SHP77 (cell line): Measurements from ENCODE around the gene DCXR.

Experiments used
- DNase-seq, 2 experiments: peaks; one replicate each; lab custom pipeline; 2025; lab: John Stamatoyannopoulos, UW

Gene DCXR

DNA sequence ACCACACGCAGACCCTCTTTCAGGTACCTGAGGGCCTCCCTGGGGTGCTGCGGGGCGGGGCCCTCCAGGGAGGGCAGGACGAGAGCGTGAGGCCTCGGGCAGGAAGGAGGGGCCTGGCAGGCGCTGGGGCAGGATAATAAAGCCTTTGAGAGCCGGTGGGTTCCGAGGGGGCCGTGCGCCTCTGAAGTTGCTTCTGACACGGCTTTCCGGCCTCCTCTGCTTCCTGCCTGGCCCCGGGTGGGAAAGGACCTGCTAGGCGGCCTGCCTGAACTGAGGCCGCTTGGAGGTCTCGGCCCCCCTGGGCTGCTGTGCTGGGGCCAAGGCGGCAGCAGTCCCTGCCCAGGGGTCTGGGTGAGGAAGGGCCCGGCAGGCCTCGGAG lies 25.2 kb downstream of the DCXR start:
- DNase-seq, result no peak

DNA sequence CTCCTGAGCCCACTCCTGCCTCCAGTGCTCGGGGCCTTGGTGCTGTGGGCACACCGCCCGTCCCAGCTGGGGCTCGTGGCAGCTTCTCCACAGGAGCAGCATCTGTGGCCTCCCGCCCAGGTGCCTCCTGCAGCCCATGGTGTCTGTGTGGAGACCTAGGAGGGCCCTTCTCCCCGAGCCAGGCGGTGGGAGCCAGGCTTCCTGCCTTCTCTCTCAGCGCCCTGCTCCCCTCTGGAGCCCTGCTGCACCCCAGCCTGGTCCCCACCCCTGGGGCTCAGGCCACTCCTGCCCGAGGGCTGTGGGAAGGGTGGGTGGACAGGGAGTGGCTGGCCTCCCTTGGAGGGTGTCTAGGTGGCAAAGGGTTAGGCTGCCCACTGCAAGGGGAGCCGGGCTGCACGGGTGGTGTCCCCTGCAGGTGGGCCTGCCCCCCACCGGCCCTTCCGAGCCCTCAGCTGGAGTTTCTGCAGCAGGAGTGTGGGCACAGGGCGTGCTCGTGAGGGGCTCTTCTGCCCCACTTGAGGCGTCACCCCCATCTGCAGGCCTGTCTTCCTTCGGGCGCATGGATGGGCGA lies 25.8 kb downstream of the DCXR start:
- DNase-seq, result no peak

- no peak for DNase-seq
These were observed 26.6 kb downstream of the DCXR start for GRCh38 chr17:82010575-82011525.

DNA sequence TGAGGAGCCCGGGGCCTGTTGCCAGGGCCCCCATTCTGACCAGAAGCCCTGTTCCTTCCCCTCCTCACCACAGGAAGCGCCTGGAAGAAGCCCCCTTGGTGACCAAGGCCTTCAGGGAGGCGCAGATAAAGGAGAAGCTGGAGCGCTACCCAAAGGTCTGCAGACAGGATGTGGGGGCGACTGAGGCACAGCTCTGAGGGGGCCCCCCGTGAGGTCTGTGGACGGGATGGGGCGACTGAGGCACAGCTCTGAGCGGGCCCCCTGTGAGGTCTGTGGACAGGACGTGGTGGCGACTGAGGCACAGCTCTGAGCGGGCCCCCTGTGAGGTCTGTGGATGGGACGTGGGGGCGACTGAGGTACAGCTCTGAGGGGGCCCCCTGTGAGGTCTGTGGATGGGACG lies 28.1 kb downstream of the DCXR start:
- no peak for DNase-seq

- DNase-seq, result no peak
These were observed 28.5 kb downstream of the DCXR start for GRCh38 chr17:82008941-82009405.

GRCh38 chr17:82008258-82008940 lies 29.1 kb downstream of the DCXR start:
- no peak for DNase-seq

- no peak for DNase-seq
These were observed 29.8 kb downstream of the DCXR start for GRCh38 chr17:82007495-82008257.

DNA sequence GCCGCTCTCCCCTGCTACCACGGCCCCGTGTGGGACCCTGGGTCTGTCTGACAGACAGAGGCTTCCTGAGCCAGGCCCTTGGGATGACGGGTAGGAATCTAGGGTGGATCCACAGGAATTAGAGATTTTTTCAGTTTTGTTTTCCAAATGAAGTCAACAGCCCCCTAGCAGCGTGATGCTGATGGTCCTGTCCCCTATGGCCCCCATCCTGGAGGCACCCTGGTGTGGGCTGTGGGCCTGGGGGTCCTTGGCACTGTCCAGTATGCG lies 30.3 kb downstream of the DCXR start:
- no peak for DNase-seq

- no peak for DNase-seq
These were observed 30.8 kb downstream of the DCXR start for GRCh38 chr17:82006468-82007227.

- no peak for DNase-seq
These were observed 31.7 kb downstream of the DCXR start for GRCh38 chr17:82005701-82006348.

GRCh38 chr17:82004517-82005455 lies 32.7 kb downstream of the DCXR start:
- DNase-seq, result no peak

- no peak for DNase-seq
These were observed 33.8 kb downstream of the DCXR start for GRCh38 chr17:82003411-82004381.

DNA sequence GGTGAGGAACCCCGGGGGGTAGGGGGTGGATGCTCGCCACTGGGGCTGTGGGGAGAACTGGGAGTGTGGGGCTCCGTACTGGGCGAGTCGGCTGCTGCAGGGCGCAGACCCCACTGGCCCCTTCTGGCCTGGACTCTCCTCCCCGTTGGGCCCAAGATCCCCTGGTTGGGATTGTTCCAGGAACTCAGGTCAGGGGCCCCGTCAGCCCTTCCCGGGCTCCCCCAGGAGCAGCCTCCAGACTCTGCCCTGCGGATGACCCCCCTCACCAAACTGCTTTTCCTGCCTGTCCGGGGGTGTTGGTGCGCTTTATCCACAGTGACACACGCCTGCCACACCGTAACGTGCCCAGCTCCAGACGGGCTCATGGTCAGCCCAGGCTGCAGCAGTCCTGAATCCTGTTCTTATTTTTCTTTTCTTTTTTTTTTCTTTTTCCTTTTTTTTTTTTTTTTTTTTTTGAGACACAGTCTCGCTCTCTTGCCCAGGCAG lies 35.9 kb downstream of the DCXR start:
- no peak for DNase-seq

DNA sequence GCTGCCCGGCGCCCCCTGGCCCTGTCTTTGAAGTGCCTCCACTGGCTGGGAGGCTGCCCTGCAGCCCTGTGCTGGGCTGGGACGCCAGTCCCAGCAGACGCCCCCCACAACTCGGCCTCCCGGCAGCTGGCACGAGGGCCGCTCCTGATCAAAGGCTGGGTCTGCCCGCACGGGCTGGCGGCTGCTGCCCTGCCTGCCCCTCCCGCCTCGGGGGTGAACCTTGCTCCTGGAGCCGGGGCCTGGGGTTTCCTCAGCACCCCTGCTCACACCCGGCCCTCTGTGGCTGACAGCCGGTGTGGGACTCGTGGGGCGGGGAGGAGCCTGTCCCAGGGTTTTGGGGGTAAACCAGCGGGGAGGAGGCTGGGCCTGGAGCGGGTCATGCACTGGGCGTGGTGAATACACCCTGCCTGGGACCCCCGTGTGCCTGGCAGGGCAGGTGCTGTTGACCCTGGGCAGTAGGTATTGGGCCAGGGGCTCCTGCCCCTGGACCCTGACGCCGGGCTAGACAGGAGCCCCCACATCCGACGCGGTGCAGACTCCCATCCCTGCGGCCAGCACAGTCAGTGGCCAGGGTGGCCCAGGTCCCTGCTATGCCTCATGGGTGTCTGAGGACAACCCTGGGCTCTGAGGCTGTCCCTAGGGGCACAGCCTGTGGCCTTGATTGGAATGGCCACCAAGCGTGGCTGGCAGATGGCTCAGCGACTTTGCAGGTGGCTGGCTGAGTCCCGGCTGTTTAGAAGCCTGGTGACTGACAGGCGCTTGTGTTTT lies 36.5 kb downstream of the DCXR start:
- no peak for DNase-seq

DNA sequence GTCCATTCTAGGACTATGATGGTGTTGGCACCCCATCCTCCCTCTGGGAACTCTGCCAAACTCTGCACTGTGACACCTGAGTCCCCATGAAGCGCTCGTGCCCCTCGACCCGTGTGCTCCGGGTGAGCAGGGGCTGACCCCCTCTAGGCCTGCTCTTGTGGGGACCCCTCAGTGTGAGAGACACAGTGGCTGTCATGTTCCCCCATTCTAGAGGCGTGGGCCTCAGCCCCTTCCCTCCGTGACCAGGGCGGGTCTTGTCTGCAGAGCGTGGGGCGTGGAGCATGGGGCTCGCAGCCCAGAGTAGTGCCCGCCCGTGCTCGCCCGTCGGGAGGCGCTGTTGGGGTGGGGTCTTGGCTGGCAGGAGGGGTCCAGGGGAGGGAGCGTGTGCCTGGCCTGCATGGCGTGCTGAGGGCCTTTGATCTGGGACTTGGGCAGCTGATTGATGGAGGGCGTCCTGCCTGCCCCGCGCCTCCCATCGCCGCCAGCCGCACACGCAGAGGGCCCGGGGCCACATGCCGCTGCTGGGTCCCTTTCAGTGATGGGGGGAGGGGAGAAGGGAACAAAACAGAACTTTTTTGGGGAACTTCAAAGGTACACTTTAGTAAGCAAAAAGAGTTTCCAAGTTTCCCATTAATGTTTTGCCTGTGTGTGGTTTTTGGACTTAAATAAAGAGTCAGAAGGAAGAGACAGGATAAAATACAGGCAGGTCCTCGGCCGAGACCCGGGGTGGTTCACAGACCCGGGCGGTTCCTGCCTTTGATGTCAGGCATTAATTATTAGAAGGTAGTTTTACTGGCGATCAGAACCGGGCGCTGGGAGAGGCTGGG lies 37.3 kb downstream of the DCXR start:
- no peak for DNase-seq

GRCh38 chr17:81999587-81999975 lies 37.9 kb downstream of the DCXR start:
- no peak for DNase-seq
